Measurements from ENCODE around the gene COBLL1. TPM values are rescaled to one million over a fixed set of nuclear protein-coding genes. Genes with fewer than 3 reads are reported as not detected.

Gene COBLL1
- total RNA-seq, 2 donors from 2014 or later, result 52.1 to 82.8 TPM

GRCh38 chr2:164696634-164697033, 145.0 kb downstream of the COBLL1 start:
- Histone ChIP-seq H3K4me1 (replicated peaks) (no peaks in the 10 kb centered on the region), H3K27ac (no peak overlapping the region), H3K4me3 (no peak overlapping the region), H3K9me3 (no peaks in the 10 kb centered on the region), H3K27me3 (replicated peaks; ENCODE audit: insufficient read depth) (no peaks in the 10 kb centered on the region), H3K36me3 (peaks cover 0 to 7% of the 10 kb centered on the region in 2 donors)
- TF ChIP-seq CTCF (IDR thresholded peaks at IDR 0.05), result no peak
- no peak for TF ChIP-seq POLR2AphosphoS5 (IDR thresholded peaks at IDR 0.05)
- intact Hi-C loops (cut with DNase I), result no loop called here
- no peak for DNase-seq (ENCODE audit: low spot score)
- WGBS, result 83% methylated on average over 1 of the region's 1 CpG

- no peak overlapping the region for H3K4me3 ChIP-seq
- TF ChIP-seq POLR2A (IDR thresholded peaks at IDR 0.05), result no peak
- no peak for TF ChIP-seq POLR2AphosphoS5 (IDR thresholded peaks at IDR 0.05)
- no peak for TF ChIP-seq CTCF (IDR thresholded peaks at IDR 0.05)
- no peaks in the 10 kb centered on the region for H3K9me3 ChIP-seq
- intact Hi-C loops (cut with DNase I), result no loop called here
- no peaks in the 10 kb centered on the region for H3K4me1 ChIP-seq (replicated peaks)
- peaks cover 0 to 5% of the 10 kb centered on the region in 2 donors for H3K36me3 ChIP-seq
- 91% methylated on average over 6 of the region's 6 CpGs for WGBS
- no peak for DNase-seq (ENCODE audit: low spot score)
- no peak overlapping the region for H3K27ac ChIP-seq
- H3K27me3 ChIP-seq (replicated peaks; ENCODE audit: insufficient read depth), result no peaks in the 10 kb centered on the region
Observed at GRCh38 chr2:164694275-164694695, 147.3 kb downstream of the COBLL1 start.

GRCh38 chr2:164693834-164694233, 147.8 kb downstream of the COBLL1 start:
- intact Hi-C loops (cut with DNase I), result no loop called here

GRCh38 chr2:164693390-164693789, 148.2 kb downstream of the COBLL1 start:
- Histone ChIP-seq H3K36me3 (no peaks in the 10 kb centered on the region), H3K27ac (no peak overlapping the region), H3K27me3 (replicated peaks; ENCODE audit: insufficient read depth) (no peaks in the 10 kb centered on the region), H3K9me3 (no peaks in the 10 kb centered on the region), H3K4me3 (no peak overlapping the region), H3K4me1 (replicated peaks) (no peaks in the 10 kb centered on the region)
- intact Hi-C loops (cut with DNase I), result no loop called here
- no peak for DNase-seq (ENCODE audit: low spot score)
- TF ChIP-seq CTCF (IDR thresholded peaks at IDR 0.05) (no peak), POLR2A (IDR thresholded peaks at IDR 0.05) (no peak)

More at GRCh38 chr2:164693834-164694233, 147.8 kb downstream of the COBLL1 start:
- H3K27me3 ChIP-seq (replicated peaks; ENCODE audit: insufficient read depth), result no peaks in the 10 kb centered on the region
- peaks cover 0 to under 1% of the 10 kb centered on the region in 2 donors for H3K36me3 ChIP-seq
- no peak overlapping the region for H3K4me3 ChIP-seq
- no peaks in the 10 kb centered on the region for H3K9me3 ChIP-seq
- H3K27ac ChIP-seq, result no peak overlapping the region
- TF ChIP-seq CTCF (IDR thresholded peaks at IDR 0.05), result no peak
- H3K4me1 ChIP-seq (replicated peaks), result no peaks in the 10 kb centered on the region
- no peak for DNase-seq (ENCODE audit: low spot score)

- DNase-seq (ENCODE audit: low spot score), result no peak
- intact Hi-C loops (cut with DNase I), result no loop called here
- Histone ChIP-seq H3K27ac (no peak overlapping the region), H3K9me3 (no peaks in the 10 kb centered on the region), H3K27me3 (replicated peaks; ENCODE audit: insufficient read depth) (no peaks in the 10 kb centered on the region), H3K4me3 (no peak overlapping the region), H3K4me1 (replicated peaks) (no peaks in the 10 kb centered on the region), H3K36me3 (no peaks in the 10 kb centered on the region)
- TF ChIP-seq POLR2AphosphoS5 (IDR thresholded peaks at IDR 0.05), result no peak
- no peak for TF ChIP-seq POLR2A (IDR thresholded peaks at IDR 0.05)
- no peak for TF ChIP-seq CTCF (IDR thresholded peaks at IDR 0.05)
- WGBS, result 63% methylated on average over 2 of the region's 2 CpGs
Observed at GRCh38 chr2:164692958-164693357, 148.7 kb downstream of the COBLL1 start.
